ENCODE measurements around the gene UBE2D1.

DNA sequence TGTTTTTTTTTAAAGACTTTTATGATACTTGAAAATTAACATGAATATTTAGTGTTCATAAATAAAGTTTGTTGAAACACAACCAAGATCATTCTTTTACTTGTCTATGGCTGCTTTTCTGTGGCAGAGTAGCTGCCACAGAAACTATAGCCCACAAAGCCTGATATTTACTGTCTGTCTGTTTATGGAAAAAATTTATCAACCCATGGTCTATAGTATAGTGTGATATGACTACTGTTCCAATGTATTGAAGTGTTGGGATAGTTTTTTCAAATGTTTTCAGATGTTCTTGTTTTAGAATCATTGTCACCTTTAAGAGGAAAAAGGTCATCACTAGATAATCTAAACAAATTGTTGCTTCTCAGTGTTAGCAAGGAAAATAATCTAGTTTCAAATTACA, 61.3 kb downstream of the UBE2D1 start:
- TF ChIP-seq, protein P1, sequence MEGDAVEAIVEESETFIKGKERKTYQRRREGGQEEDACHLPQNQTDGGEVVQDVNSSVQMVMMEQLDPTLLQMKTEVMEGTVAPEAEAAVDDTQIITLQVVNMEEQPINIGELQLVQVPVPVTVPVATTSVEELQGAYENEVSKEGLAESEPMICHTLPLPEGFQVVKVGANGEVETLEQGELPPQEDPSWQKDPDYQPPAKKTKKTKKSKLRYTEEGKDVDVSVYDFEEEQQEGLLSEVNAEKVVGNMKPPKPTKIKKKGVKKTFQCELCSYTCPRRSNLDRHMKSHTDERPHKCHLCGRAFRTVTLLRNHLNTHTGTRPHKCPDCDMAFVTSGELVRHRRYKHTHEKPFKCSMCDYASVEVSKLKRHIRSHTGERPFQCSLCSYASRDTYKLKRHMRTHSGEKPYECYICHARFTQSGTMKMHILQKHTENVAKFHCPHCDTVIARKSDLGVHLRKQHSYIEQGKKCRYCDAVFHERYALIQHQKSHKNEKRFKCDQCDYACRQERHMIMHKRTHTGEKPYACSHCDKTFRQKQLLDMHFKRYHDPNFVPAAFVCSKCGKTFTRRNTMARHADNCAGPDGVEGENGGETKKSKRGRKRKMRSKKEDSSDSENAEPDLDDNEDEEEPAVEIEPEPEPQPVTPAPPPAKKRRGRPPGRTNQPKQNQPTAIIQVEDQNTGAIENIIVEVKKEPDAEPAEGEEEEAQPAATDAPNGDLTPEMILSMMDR (conservative IDR thresholded peaks at IDR 0.05 in 1 of 2, IDR thresholded peaks at IDR 0.05 in 1 of 2; ENCODE audit: extremely low read depth in 1 of 2, insufficient read depth in 1 of 2, low read depth in 1 of 2, low read length in 2 of 2), result no peak
- TF ChIP-seq EZH2 (IDR thresholded peaks at IDR 0.05; ENCODE audit: borderline replicate concordance, low read length), result no peak
